NOMO-1 treated with DMSO at 0.1 percent for 48 hours (cell line): ENCODE data around the gene SYNE4.
"Not testable (repeated sequence)": the region's sequence is repeated elsewhere in the genome, so short reads cannot be mapped to it uniquely, and the experiment has no call there.

Source experiments
- DNase-seq: peaks from one replicate; lab custom pipeline; 2025; ENCODE audit not compliant: unreplicated experiment; lab: John Stamatoyannopoulos, UW

SYNE4 gene

GRCh38 chr19:35957411-35957810 lies 51.2 kb downstream of the SYNE4 start:
- DNase-seq, result not testable (repeated sequence)

GRCh38 chr19:35955881-35956634 lies 52.6 kb downstream of the SYNE4 start:
- no peak for DNase-seq
